H1 (cell line): ENCODE measurements around the gene ANKEF1. TPM values are rescaled to one million over a fixed set of nuclear protein-coding genes. Genes with fewer than 3 reads are reported as not detected.

Source experiments
- CTCF ChIA-PET: fragments of 300-600 bp; sonication (Branson Sonifier 250); formaldehyde crosslinking; loops from one replicate; lab custom pipeline; 2021; ENCODE audit not compliant: partially characterized antibody; lab: Charles Lee
- POLR2A ChIA-PET: fragments of 300-600 bp; sonication (Branson Sonifier 250); formaldehyde crosslinking; loops from one replicate; lab custom pipeline; 2021; ENCODE audit warnings: inconsistent platforms; ENCODE audit not compliant: partially characterized antibody; lab: Charles Lee
- DNase-seq, 2 experiments: peaks; one replicate each; pipeline versions ENCODE4 v3.0.0 to v3.0.0-alpha.2; 2010 to 2022; ENCODE audit warnings: low spot score in 2 of 2, low read depth in 1 of 2, mixed read lengths in 1 of 2
- FAIRE-seq: peaks from 2 replicates; lab custom pipeline; 2011; peaks lifted over from hg19 to GRCh38; lab: Jason Lieb, UNC
- H2AFZ ChIP-seq: 2 replicates; pipeline ENCODE4 v1.8.1; 2012; ENCODE audit warnings: low read length, inconsistent platforms
- H2AK5ac ChIP-seq: 2 replicates; pipeline ENCODE4 v1.6.1; 2013; ENCODE audit warnings: low read depth, low read length
- H2BK120ac ChIP-seq: replicated peaks from 2 replicates; pipeline ENCODE3; 2013; ENCODE audit warnings: low read depth, low read length, inconsistent platforms
- H2BK12ac ChIP-seq: 2 replicates; pipeline ENCODE4 v1.6.1; 2013; ENCODE audit warnings: low read depth, low read length
- H2BK15ac ChIP-seq: 2 replicates; pipeline ENCODE4 v1.6.1; 2013; ENCODE audit warnings: low read length
- H2BK20ac ChIP-seq: 2 replicates; pipeline ENCODE4 v1.6.1; 2013; ENCODE audit warnings: low read length
- H2BK5ac ChIP-seq: 2 replicates; pipeline ENCODE4 v1.6.1; 2013; ENCODE audit warnings: low read depth, low read length
- H3K14ac ChIP-seq: 2 replicates; pipeline ENCODE4 v1.6.1; 2013; ENCODE audit warnings: inconsistent platforms; ENCODE audit not compliant: insufficient read length
- H3K18ac ChIP-seq: 2 replicates; pipeline ENCODE4 v1.6.1; 2013; ENCODE audit warnings: low read length; ENCODE audit errors: extremely low read depth
- H3K23ac ChIP-seq: 2 replicates; pipeline ENCODE4 v1.6.1; 2013; ENCODE audit warnings: inconsistent platforms; ENCODE audit not compliant: insufficient read length
- H3K23me2 ChIP-seq: 2 replicates; pipeline ENCODE4 v1.6.1; 2013; ENCODE audit warnings: low read depth, low read length
- H3K27ac ChIP-seq: 2 replicates; pipeline ENCODE4 v1.6.1; 2011; ENCODE audit warnings: low read depth, low read length, inconsistent platforms
- H3K27me3 ChIP-seq, 4 experiments: replicated peaks in 1 of 4; 1 replicate in 1 of 4; 2 replicates in 3 of 4; pipeline versions ENCODE4 v1.6.1 to v1.8.1; 2011 to 2013; ENCODE audit warnings: low read length in 3 of 4, mild to moderate bottlenecking in 3 of 4, inconsistent platforms in 2 of 4, mixed read lengths in 2 of 4, moderate library complexity in 1 of 4; ENCODE audit not compliant: control insufficient read depth in 3 of 4, insufficient read depth in 3 of 4; ENCODE audit errors: extremely low read depth in 1 of 4
- H3K36me3 ChIP-seq, 4 experiments: 2 replicates each; pipeline versions ENCODE4 v1.6.1 to v1.8.1; 2011 to 2013; ENCODE audit warnings: mild to moderate bottlenecking in 4 of 4, low read length in 3 of 4, moderate library complexity in 2 of 4, control low read depth in 1 of 4, inconsistent platforms in 1 of 4; ENCODE audit not compliant: insufficient read depth in 4 of 4, control insufficient read depth in 2 of 4
- H3K4ac ChIP-seq: replicated peaks from 2 replicates; pipeline ENCODE3; 2013; ENCODE audit warnings: low read length, low read depth, mixed read lengths, inconsistent platforms; ENCODE audit not compliant: insufficient read length
- H3K4me1 ChIP-seq, 4 experiments: replicated peaks in 1 of 4; 1 replicate in 1 of 4; 2 replicates in 3 of 4; pipeline versions ENCODE4 v1.6.1 to v1.8.1; 2011 to 2013; ENCODE audit warnings: low read length in 3 of 4, inconsistent platforms in 2 of 4, mixed read lengths in 1 of 4; ENCODE audit not compliant: insufficient read depth in 4 of 4, control insufficient read depth in 3 of 4
- H3K4me2 ChIP-seq, 2 experiments: 2 replicates each; pipeline versions ENCODE4 v1.6.1 to v1.8.1; 2011 to 2013; ENCODE audit warnings: low read depth in 2 of 2, low read length in 2 of 2, control low read depth in 1 of 2, inconsistent platforms in 1 of 2, mild to moderate bottlenecking in 1 of 2; ENCODE audit not compliant: insufficient read depth in 1 of 2
- H3K4me3 ChIP-seq, 4 experiments: fragments of 200-600, 300-600 bp in 1 of 4; sonication (generic), shearing (Covaris generic), sonication (Bioruptor Twin) in 1 of 4; 2 replicates each; pipeline versions ENCODE4 v1.5.1 to v1.8.1; 2011 to 2016; ENCODE audit warnings: low read length in 4 of 4, low read depth in 3 of 4, control low read depth in 2 of 4, inconsistent platforms in 2 of 4, mild to moderate bottlenecking in 2 of 4, mixed read lengths in 1 of 4, moderate library complexity in 1 of 4; ENCODE audit not compliant: insufficient read depth in 2 of 4; ENCODE audit errors: extremely low read depth in 1 of 4
- H3K56ac ChIP-seq: replicated peaks from 2 replicates; pipeline ENCODE3; 2013; ENCODE audit warnings: low read depth, mild to moderate bottlenecking, mixed read lengths, low read length, inconsistent platforms; ENCODE audit not compliant: insufficient read length
- H3K79me1 ChIP-seq: 2 replicates; pipeline ENCODE4 v1.6.1; 2013; ENCODE audit warnings: low read depth, low read length, control low read depth
- H3K79me2 ChIP-seq, 2 experiments: 2 replicates each; pipeline versions ENCODE4 v1.6.1 to v1.8.1; 2012 to 2013; ENCODE audit warnings: low read length in 2 of 2, mild to moderate bottlenecking in 2 of 2, inconsistent platforms in 1 of 2; ENCODE audit not compliant: insufficient read depth in 2 of 2, control insufficient read depth in 1 of 2
- H3K9ac ChIP-seq, 4 experiments: replicated peaks in 1 of 4; 1 replicate in 1 of 4; 2 replicates in 3 of 4; pipeline versions ENCODE4 v1.6.1 to v1.8.1; 2011 to 2013; ENCODE audit warnings: low read depth in 3 of 4, low read length in 3 of 4, control low read depth in 2 of 4, mild to moderate bottlenecking in 2 of 4, moderate library complexity in 2 of 4, inconsistent platforms in 1 of 4; ENCODE audit errors: extremely low read depth in 1 of 4
- H3K9me3 ChIP-seq, 2 experiments: 2 replicates each; pipeline versions ENCODE4 v1.6.1 to v1.8.1; 2012 to 2013; ENCODE audit warnings: mild to moderate bottlenecking in 2 of 2, moderate library complexity in 2 of 2, control low read depth in 1 of 2, inconsistent platforms in 1 of 2, low read depth in 1 of 2, low read length in 1 of 2, mixed read lengths in 1 of 2; ENCODE audit not compliant: insufficient read depth in 2 of 2
- H4K20me1 ChIP-seq, 2 experiments: replicated peaks in 1 of 2; 2 replicates each; pipeline versions ENCODE3 to v1.8.1; 2011 to 2013; ENCODE audit warnings: inconsistent platforms in 2 of 2, low read length in 2 of 2, mild to moderate bottlenecking in 1 of 2; ENCODE audit not compliant: insufficient read depth in 2 of 2, control insufficient read depth in 1 of 2
- H4K5ac ChIP-seq: 2 replicates; pipeline ENCODE4 v1.6.1; 2013; ENCODE audit warnings: low read length, low read depth, mixed read lengths, inconsistent platforms; ENCODE audit not compliant: insufficient read length
- H4K8ac ChIP-seq: 2 replicates; pipeline ENCODE4 v1.8.0; 2013; ENCODE audit warnings: mild to moderate bottlenecking, moderate library complexity, low read length, inconsistent platforms; ENCODE audit not compliant: insufficient read depth; ENCODE audit errors: extremely low read depth
- H4K91ac ChIP-seq: replicated peaks from 2 replicates; pipeline ENCODE3; 2013; ENCODE audit warnings: low read length, mixed read lengths, inconsistent platforms; ENCODE audit not compliant: insufficient read length
- KDM4A ChIP-seq: IDR thresholded peaks from one replicate; pipeline ENCODE4 v1.7.1; 2012; ENCODE audit warnings: low read depth, mild to moderate bottlenecking, moderate library complexity, low read length, inconsistent platforms; ENCODE audit not compliant: severe bottlenecking
- MAX ChIP-seq: IDR thresholded peaks from 2 replicates; pipeline ENCODE4 v1.6.1; 2012; ENCODE audit warnings: inconsistent platforms
- RAD21 ChIP-seq, 2 experiments: IDR thresholded peaks in 1 of 2; conservative IDR thresholded peaks in 1 of 2; 2 replicates each; pipeline ENCODE4 v1.6.1; 2011; ENCODE audit warnings: low read depth in 2 of 2, low read length in 2 of 2, improper control_type of control experiment in 1 of 2, inconsistent platforms in 1 of 2, mild to moderate bottlenecking in 1 of 2, moderate library complexity in 1 of 2
- RBBP5 ChIP-seq: IDR thresholded peaks from 2 replicates; pipeline ENCODE4 v1.7.1; 2012; ENCODE audit warnings: low read depth, mild to moderate bottlenecking, inconsistent platforms, low read length, moderate library complexity, borderline replicate concordance
- SIRT6 ChIP-seq: IDR thresholded peaks from one replicate; pipeline ENCODE4 v1.7.1; 2012; ENCODE audit warnings: low read length, inconsistent platforms
- SIX5 ChIP-seq: IDR thresholded peaks from 2 replicates; pipeline ENCODE4 v1.6.1; 2011; ENCODE audit warnings: mild to moderate bottlenecking, low read depth, low read length
- SP1 ChIP-seq: IDR thresholded peaks from 2 replicates; pipeline ENCODE4 v1.6.1; 2011; ENCODE audit warnings: low read depth, low read length
- SRF ChIP-seq: IDR thresholded peaks from 2 replicates; pipeline ENCODE4 v1.6.1; 2011; ENCODE audit warnings: mild to moderate bottlenecking, low read depth, low read length, moderate library complexity
- SUZ12 ChIP-seq: fragments of 200-600 bp; sonication (generic); IDR thresholded peaks from 2 replicates; pipeline ENCODE4 v1.6.1; 2012; ENCODE audit warnings: mild to moderate bottlenecking, inconsistent platforms, low read length, moderate library complexity, mixed read lengths
- TBP ChIP-seq: IDR thresholded peaks from 2 replicates; pipeline ENCODE4 v1.6.1; 2011; ENCODE audit warnings: low read depth, low read length, improper control_type of control experiment
- TCF12 ChIP-seq: IDR thresholded peaks from 2 replicates; pipeline ENCODE4 v1.6.1; 2011; ENCODE audit warnings: low read depth, mild to moderate bottlenecking, low read length
- ZNF274 ChIP-seq: IDR thresholded peaks from 2 replicates; pipeline ENCODE4 v1.7.0; 2012; ENCODE audit warnings: low read length, borderline replicate concordance; ENCODE audit errors: extremely low read depth
- WGBS, 2 experiments: shearing (Covaris generic) in 1 of 2; methylation state at CpG; one replicate each; pipeline versions ENCODE4 v1.1.6 to v1.1.7; 2013 to 2015; ENCODE audit warnings: low lambda C conversion rate in 2 of 2, mixed read lengths in 2 of 2, inconsistent platforms in 1 of 2, low coverage in 1 of 2, missing lambda C conversion rate in 1 of 2; ENCODE audit not compliant: insufficient replicate concordance in 2 of 2, insufficient coverage in 1 of 2, insufficient read length in 1 of 2; ENCODE audit errors: extremely low coverage in 1 of 2, missing lambda C conversion rate in 1 of 2; 5-methylcytosine and 5-hydroxymethylcytosine counted together
- polyA plus RNA-seq, 7 experiments: library from polyadenylated mRNA; depleted of rRNA in 3 of 7; stranded (reverse) in 5 of 7; unstranded in 2 of 7; fragments of >200 nt in 5 of 7; fragments of 200-250 nt in 2 of 7; gene quantifications; 1 replicate in 5 of 7; 2 replicates in 1 of 7; 4 replicates in 1 of 7; pipeline versions ENCODE4 v1.2.1 to v1.2.3, GENCODE V29; 2011 to 2013; ENCODE audit warnings: missing spikeins in 2 of 7, mixed read lengths in 2 of 7
- total RNA-seq: library from RNA; stranded (reverse); fragmentation: NEBNext Ultra II Directional; extraction: Animal tissue kit (Norgen Biotek cat#: 25700); gene quantifications from 2 replicates; pipeline ENCODE4 v1.2.1, GENCODE V29; 2021

Gene ANKEF1
- total and polyA plus RNA-seq, 2 of the 8 experiments (the other 6 are each of a cell fraction or from before 2014, with no cell fraction given): 2.8 to 10.0 TPM

GRCh38 chr20:9985773-9986172 is 49.0 kb upstream of the ANKEF1 start:
- Histone ChIP-seq H4K91ac (no peak overlapping the region), H2BK12ac (no peak overlapping the region), H3K23me2 (no peaks in the 10 kb centered on the region), H3K9ac (no peak overlapping the region), H3K27me3 (no peaks in the 10 kb centered on the region), H3K23ac (no peak overlapping the region), H2BK5ac (no peak overlapping the region), H3K9me3 (no peaks in the 10 kb centered on the region), H3K27ac (no peak overlapping the region), H4K8ac (no peak overlapping the region), H3K4me2 (no peak overlapping the region), H4K5ac (no peak overlapping the region), H2BK15ac (no peak overlapping the region), H3K4me3 (no peak overlapping the region), H3K79me2 (no peaks in the 10 kb centered on the region), H3K36me3 (no peaks in the 10 kb centered on the region), H2BK20ac (no peak overlapping the region), H4K20me1 (no peaks in the 10 kb centered on the region), H3K14ac (no peak overlapping the region), H3K56ac (no peak overlapping the region), H3K4me1 (no peaks in the 10 kb centered on the region), H3K18ac (no peak overlapping the region), H3K4ac (no peak overlapping the region), H3K79me1 (no peaks in the 10 kb centered on the region), H2BK120ac (no peak overlapping the region), H2AFZ (no peak overlapping the region), H2AK5ac (no peak overlapping the region)
- ChIA-PET CTCF (interaction anchor here (1.1 to 1.7 kb wide), 3 partner anchors 8 to 106 kb away, joined by 3 to 8 read pairs (median 6); no protein-coding TSS in a partner anchor), POLR2A (no interaction called here)
- WGBS, 2 experiments: 78% methylated on average over 2 of the region's 2 CpGs; no CpG with 5 or more reads in 1 of the 2 experiments
- no peak for FAIRE-seq
- no peak for DNase-seq
- TF ChIP-seq SRF: no peak
- no peak for TF ChIP-seq SP1
- no peak for TF ChIP-seq SUZ12
- TF ChIP-seq ZNF274: no peak
- no peak for TF ChIP-seq KDM4A
- TF ChIP-seq MAX: no peak
- TF ChIP-seq SIX5: no peak
- TF ChIP-seq RBBP5: no peak
- TF ChIP-seq RAD21 (IDR thresholded peaks at IDR 0.05 in 1 of 2, conservative IDR thresholded peaks at IDR 0.05 in 1 of 2; ENCODE audit: low read depth in 2 of 2, low read length in 2 of 2): no peak
- no peak for TF ChIP-seq SIRT6
- no peak for TF ChIP-seq TBP
- TF ChIP-seq TCF12: no peak
